Stimulated activated CD4-positive, alpha-beta T cell treated with anti-CD3 and anti-CD28 coated beads, Interleukin-1b, Interleukin-23, amount 100 ng/mL, for 4 hours (primary cell): ENCODE measurements around the gene C1orf226.
"Not testable (repeated sequence)": the region's sequence is repeated elsewhere in the genome, so short reads cannot be mapped to it uniquely, and the experiment has no call there.

ENCODE experiments used
- DNase-seq, 2 donors: peaks; one replicate each; pipeline ENCODE4 v3.0.0-alpha.2; 2020; ENCODE audit warnings: low read depth in 2 of 2

Gene C1orf226

GRCh38 chr1:162381383-162381782 is at the start of gene C1orf226:
TSS of gene C1orf226 (plus strand) at chr1:162381728. CDS start at chr1:162381902, 174 bp downstream.
- DNase-seq, result no peak

DNA sequence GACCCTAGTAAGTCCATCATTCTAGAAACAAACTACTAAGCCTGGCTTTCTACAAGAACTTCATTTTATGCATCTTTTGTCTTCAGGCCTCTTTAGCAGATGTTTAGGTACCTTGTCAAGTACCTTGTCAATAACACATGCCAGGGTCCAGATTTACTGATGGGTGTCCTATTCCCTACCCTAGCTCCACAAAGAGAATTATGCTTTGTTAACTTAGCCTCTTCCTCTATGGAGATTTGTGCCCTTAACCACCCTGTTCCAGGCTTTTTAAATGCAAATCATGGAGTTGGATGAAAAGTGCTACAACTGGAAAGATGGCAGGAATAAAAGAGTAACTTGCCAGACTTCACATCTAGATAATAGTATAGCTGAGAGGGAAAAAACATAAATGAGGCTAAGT is 47.5 kb upstream of the C1orf226 start:
- DNase-seq, result no peak

DNA sequence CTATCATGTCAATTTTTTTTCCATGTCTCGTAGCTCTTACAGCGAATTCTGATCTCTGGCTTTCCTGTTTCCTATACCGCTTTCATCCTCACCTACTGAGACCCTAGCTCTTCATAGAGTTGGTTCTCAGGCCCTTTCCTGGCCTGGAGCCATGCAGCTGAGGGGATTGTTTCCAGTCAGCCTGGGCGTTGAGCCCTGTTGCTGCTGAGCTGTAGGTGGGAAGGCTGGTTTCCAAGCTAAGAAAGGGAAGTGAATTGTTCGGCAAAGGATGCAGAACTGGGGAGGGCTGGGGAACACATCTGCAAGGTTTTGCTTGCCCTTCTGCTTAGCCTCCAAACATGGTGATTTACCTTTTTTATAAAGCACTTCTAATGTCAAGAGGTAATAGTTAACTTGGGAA is 46.4 kb upstream of the C1orf226 start:
- no peak for DNase-seq

DNA sequence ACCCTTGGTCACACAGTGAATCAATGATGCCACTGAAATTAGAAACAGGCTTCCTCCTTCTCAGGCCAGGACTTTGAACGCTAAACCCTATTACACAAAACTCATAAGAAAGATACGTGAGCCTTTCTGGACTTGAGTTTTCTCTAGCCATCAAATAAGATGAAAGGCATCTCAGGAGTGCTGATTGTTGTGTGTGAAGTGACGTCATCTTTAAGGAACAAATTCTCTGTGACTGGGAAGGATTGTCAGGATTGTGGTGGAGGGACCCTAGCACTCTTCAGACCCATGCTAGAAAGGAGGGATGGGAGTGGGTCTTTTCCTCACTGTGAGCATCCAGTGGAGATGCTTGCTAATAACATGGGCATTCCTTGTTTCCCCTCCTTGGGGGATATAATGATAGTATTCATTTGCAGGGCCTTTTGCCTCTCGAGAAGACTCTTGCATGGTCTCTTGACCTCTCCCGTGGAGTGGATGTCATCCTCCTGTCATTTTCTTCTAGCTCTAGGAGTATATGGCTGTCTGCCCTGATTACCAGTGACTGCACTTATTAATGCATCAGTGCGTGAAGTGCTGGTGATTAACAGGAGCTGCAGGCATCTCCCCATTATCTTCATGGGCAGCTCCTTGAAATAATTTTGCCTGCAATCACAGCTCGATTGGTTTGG is 44.8 kb upstream of the C1orf226 start:
- no peak for DNase-seq

GRCh38 chr1:162342452-162342983 is 39.0 kb upstream of the C1orf226 start:
- no peak for DNase-seq

- DNase-seq, result no peak
Measured at GRCh38 chr1:162343470-162343869, 38.1 kb upstream of the C1orf226 start.

GRCh38 chr1:162347281-162347680 is 34.2 kb upstream of the C1orf226 start:
- DNase-seq, result no peak

DNA sequence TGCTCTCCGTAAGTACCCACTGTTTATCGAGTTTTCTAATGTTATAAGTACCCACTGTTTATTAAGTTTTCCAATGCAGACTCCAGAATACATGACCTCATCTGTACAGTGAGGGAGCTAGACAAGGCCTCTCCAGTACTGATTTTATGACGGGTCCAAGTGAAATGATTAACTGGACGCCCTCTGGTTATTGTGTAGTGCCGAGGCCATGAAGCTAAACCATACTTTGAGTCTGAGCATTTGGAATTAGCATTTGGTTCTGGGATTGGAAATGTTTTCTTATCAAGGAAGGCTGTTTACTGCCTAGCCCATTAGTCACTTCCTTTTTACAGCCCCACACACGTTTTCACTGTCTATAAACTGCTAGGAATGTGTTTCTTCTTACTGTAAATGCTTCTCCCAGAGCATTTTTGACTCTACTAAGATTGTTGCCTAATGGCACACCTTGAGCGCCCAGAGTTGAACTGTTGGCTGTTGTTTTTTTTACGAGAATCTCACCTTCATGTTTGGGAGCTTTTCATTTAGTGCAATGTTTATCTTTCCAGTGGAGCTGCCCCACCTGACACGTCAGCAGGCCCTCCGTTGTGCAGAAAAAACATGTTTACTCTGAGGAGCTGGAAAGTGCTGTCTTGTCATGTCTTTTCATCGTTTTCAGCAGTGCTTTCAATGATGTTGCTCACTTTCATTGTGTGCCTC is 31.7 kb upstream of the C1orf226 start:
- no peak for DNase-seq

- no peak for DNase-seq
Measured at GRCh38 chr1:162351246-162351842, 30.2 kb upstream of the C1orf226 start.

DNA sequence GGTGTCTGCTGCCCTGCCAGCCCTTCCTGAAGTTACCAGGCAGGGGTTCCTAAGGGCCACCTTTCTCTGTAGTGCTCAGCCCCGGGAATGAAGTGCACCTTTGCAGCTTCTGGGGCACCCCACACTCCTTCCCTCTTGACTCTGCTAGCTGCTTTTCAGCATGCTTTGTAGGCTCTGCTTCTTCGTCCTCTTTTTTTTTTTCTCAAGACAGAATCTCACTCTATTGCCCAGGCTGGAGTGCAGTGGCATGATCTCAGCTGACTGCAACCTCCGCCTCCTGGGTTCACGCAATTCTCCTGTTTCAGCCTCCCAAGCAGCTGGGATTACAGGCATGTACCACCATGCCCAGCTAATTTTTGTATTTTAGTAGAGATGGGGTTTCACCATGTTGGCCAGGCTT is 29.7 kb upstream of the C1orf226 start:
- not testable (repeated sequence) for DNase-seq

DNA sequence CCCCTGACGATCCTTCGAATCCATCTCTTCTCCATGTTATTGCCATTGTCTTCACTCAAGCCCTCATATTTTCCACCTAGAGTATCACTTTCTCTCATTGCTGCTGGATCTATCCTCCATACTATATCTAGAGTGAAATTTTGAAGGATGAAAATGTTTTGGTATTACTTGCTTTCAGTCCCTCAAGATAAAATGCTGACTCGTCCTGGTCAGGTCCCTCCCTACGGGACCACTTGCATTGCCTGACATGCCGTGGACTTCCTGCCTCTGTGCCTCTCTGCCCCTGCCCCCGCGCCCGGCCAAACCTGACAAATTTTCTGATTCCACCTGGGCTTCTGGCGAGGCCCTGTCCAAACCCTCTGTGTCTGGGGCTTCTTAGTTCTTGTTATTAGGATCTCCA is 28.4 kb upstream of the C1orf226 start:
- DNase-seq, result no peak

DNA sequence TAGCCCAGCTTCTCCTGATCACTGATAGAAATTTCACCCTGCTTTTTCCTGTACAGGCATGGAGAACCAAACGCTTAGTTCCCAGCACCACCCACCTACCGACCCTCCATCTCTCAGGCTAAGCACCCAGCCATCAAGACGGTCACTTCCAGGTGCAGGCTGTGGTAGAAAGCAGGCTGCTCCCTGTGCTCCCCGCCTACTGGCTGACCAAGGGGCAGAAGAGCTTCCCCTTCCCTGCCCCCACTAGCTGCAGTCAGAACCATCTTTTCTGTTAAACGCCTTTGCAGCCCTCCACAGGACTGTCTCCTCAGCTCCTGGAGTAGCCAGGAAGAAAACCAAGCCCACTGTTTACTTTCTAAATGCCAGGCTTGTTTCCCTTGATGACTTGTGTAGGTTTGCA is 27.8 kb upstream of the C1orf226 start:
- no peak for DNase-seq

DNA sequence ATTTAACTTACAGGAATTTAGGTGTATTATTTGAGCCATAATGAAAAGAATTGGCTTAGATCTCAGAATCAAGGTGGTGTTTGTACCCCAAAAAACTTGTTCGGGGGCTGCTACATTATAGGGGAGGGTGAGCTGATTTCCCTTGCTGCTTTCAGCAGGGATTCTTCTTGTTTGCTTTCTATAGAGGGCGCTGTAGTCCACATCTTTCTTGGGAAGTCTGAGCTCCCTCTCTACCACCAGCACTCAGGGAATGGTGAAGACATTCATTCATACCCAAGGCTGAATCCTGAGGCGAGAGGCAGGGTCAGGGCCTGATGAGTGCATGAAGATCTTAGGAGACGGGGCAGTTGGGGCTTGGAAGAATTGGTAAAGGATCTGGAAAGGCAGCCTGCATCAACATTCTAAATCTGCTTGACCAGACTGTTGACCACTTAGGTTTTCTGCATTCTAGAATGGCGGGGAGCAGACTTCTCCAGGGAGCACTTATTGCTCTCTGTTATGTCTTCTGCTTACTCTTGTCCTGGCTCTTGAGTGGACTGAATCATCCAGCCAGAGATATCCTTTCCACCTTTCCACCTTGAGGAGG is 23.8 kb upstream of the C1orf226 start:
- no peak for DNase-seq

- no peak for DNase-seq
Measured at GRCh38 chr1:162358928-162359327, 22.6 kb upstream of the C1orf226 start.

GRCh38 chr1:162359523-162360236 is 21.8 kb upstream of the C1orf226 start:
- DNase-seq, result no peak

- DNase-seq, result no peak
Measured at GRCh38 chr1:162360237-162360873, 21.2 kb upstream of the C1orf226 start.

- no peak for DNase-seq
Measured at GRCh38 chr1:162360874-162361260, 20.7 kb upstream of the C1orf226 start.

- no peak for DNase-seq
Measured at GRCh38 chr1:162361349-162361748, 20.2 kb upstream of the C1orf226 start.

DNA sequence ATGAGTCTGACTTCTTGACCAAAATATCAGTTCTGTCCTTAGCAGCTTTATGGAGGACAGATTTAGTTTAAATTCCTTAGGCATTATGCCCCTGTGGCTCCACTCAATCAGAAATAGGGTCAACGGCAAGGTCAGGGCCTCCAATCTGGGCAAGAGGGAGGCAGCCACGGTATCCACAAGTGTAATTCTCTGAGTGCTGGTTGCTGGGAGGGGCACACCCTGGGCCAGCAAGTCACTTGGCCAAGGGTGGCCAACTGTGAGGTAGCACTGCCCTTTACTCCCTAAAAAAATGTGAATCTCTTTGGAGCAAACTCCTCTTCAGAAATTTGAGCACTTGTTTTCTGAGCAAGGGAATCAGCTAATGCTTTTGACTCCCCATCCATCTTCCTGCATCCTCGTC is 17.7 kb upstream of the C1orf226 start:
- no peak for DNase-seq

DNA sequence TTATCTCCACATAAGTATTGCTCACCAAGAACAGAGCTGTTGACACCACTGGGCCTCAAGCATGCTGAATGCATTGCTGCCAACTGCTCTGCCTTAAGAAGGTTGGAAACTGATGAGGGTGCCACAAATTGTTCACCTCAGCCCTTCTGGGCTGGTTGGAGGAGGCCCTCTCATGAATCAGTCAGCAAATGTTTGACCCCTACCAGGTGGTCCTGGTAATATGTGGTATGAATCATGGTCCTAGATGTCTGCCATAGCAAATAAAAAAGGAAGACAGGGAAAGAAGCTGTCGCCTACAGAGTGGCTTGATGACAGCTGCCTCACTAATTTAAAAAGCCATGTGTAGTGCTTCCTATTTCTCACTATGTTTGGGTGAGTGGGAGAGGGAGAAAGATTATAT is 17.0 kb upstream of the C1orf226 start:
- no peak for DNase-seq

GRCh38 chr1:162365284-162366020 is 16.1 kb upstream of the C1orf226 start:
- no peak for DNase-seq
